Fibroblast of the aortic adventitia (primary cell): ENCODE results near the gene ROCK2. TPM values are rescaled to one million over a fixed set of nuclear protein-coding genes. Genes with fewer than 3 reads are reported as not detected.
A peak's percentile ranks its signal among the peaks of the same experiment; 100 is the strongest.

Source experiments
- DNase-seq: peaks from one replicate; pipeline ENCODE4 v3.0.0-alpha.2; 2010; ENCODE audit warnings: low read depth
- H3K4me3 ChIP-seq: 2 replicates; pipeline ENCODE4 v1.5.1; 2011; ENCODE audit warnings: low read depth, mild to moderate bottlenecking, control low read depth, low read length, moderate library complexity
- CTCF ChIP-seq: IDR thresholded peaks from 2 replicates; pipeline ENCODE4 v1.5.1; 2011; ENCODE audit warnings: mild to moderate bottlenecking, low read length, control low read depth, inconsistent platforms; ENCODE audit not compliant: insufficient read depth
- total RNA-seq: library from RNA; depleted of rRNA; stranded (reverse); fragments of >200 nt; gene quantifications from 2 replicates; pipeline ENCODE4 v1.2.3, GENCODE V29; 2012; ENCODE audit warnings: low replicate concordance

The ROCK2 gene
- total RNA-seq, 1 donor: 65.3 TPM

- TF ChIP-seq CTCF: no peak
- DNase-seq: no peak
These were observed 44.0 kb upstream of the ROCK2 start for GRCh38 chr2:11388262-11389051.

GRCh38 chr2:11387843-11388242 is 43.4 kb upstream of the ROCK2 start:
- TF ChIP-seq CTCF: no peak
- no peak for DNase-seq
- H3K4me3 ChIP-seq: no peak overlapping the region

More at GRCh38 chr2:11388262-11389051, 44.0 kb upstream of the ROCK2 start:
- H3K4me3 ChIP-seq: no peak overlapping the region

- no peak for TF ChIP-seq CTCF
- H3K4me3 ChIP-seq: no peak overlapping the region
- no peak for DNase-seq
These were observed 42.6 kb upstream of the ROCK2 start for GRCh38 chr2:11387100-11387390.

- no peak for TF ChIP-seq CTCF
- H3K4me3 ChIP-seq: no peak overlapping the region
- DNase-seq: no peak
These were observed 41.4 kb upstream of the ROCK2 start for GRCh38 chr2:11385847-11386246.

GRCh38 chr2:11385216-11385615 is 40.8 kb upstream of the ROCK2 start:
- H3K4me3 ChIP-seq: no peak overlapping the region
- DNase-seq: no peak
- no peak for TF ChIP-seq CTCF

- peak; percentile 51 for DNase-seq
These were observed 35.1 kb upstream of the ROCK2 start for GRCh38 chr2:11379558-11379957.

More at GRCh38 chr2:11379558-11379957, 35.1 kb upstream of the ROCK2 start:
- H3K4me3 ChIP-seq: no peak overlapping the region
- no peak for TF ChIP-seq CTCF
